ENCODE measurements around the gene DLGAP1.
"Not testable (repeated sequence)": the region's sequence is repeated elsewhere in the genome, so short reads cannot be mapped to it uniquely, and the experiment has no call there.

The DLGAP1 gene

GRCh38 chr18:3584897-3585460 is 870.1 kb downstream of the DLGAP1 start:
- Histone ChIP-seq H4K8ac (ENCODE audit: low read depth, low read length) (no peak overlapping the region), H3K27me3 (ENCODE audit: control insufficient read depth in 3 of 3, insufficient read depth in 3 of 3, low read depth in 1 of 3, low read length in 3 of 3) (no peaks in the 10 kb centered on the region), H2BK5ac (ENCODE audit: low read length) (no peak overlapping the region), H3K4me2 (ENCODE audit: insufficient read depth, low read length, poor library complexity, severe bottlenecking) (no peak overlapping the region), H3K18ac (ENCODE audit: low read length) (no peak overlapping the region), H3K23ac (ENCODE audit: low read depth, low read length, poor library complexity) (no peak overlapping the region), H3K4me3 (ENCODE audit: low read length in 2 of 2) (no peak overlapping the region), H2AK5ac (ENCODE audit: low read depth, low read length) (no peak overlapping the region), H3K27ac (replicated peaks; ENCODE audit: low read length) (no peak overlapping the region), H2BK12ac (ENCODE audit: low read length) (no peak overlapping the region), H2BK15ac (ENCODE audit: low read length) (no peak overlapping the region), H3K9me3 (replicated peaks in 1 of 2; ENCODE audit: control insufficient read depth in 2 of 2, insufficient read depth in 1 of 2, low read depth in 1 of 2, low read length in 2 of 2) (no peaks in the 10 kb centered on the region), H3K4me1 (ENCODE audit: control insufficient read depth in 2 of 2, insufficient read depth in 1 of 2, low read depth in 1 of 2, low read length in 2 of 2) (no peaks in the 10 kb centered on the region), H3K14ac (ENCODE audit: low read length) (no peak overlapping the region), H2AFZ (ENCODE audit: low read length) (peak overlapping the region; percentile 33), H3K36me3 (replicated peaks in 1 of 2; ENCODE audit: control insufficient read depth in 2 of 2, insufficient read depth in 2 of 2, low read length in 2 of 2) (no peaks in the 10 kb centered on the region), H3K79me1 (ENCODE audit: low read depth, low read length) (no peaks in the 10 kb centered on the region), H2BK120ac (ENCODE audit: low read depth, low read length) (no peak overlapping the region), H3K9ac (ENCODE audit: low read depth, low read length, poor library complexity) (peak overlapping the region; percentile 27), H3K4ac (ENCODE audit: low read length) (no peak overlapping the region), H4K91ac (ENCODE audit: low read depth, low read length, poor library complexity) (no peak overlapping the region)
- WGBS, 2 donors (ENCODE audit: extremely low coverage in 2 of 2, insufficient read length in 2 of 2, insufficient replicate concordance in 1 of 2), result no CpG with 5 or more reads among the region's 6 CpGs
- DNase-seq (ENCODE audit: low spot score), result no peak

- no peak overlapping the region for H2AFZ ChIP-seq (ENCODE audit: low read length)
- no peak overlapping the region for H4K91ac ChIP-seq (ENCODE audit: low read depth, low read length, poor library complexity)
- H2BK5ac ChIP-seq (ENCODE audit: low read length), result no peak overlapping the region
- H3K4me1 ChIP-seq (ENCODE audit: control insufficient read depth in 2 of 2, insufficient read depth in 1 of 2, low read depth in 1 of 2, low read length in 2 of 2), result no peaks in the 10 kb centered on the region
- H3K14ac ChIP-seq (ENCODE audit: low read length), result no peak overlapping the region
- H3K18ac ChIP-seq (ENCODE audit: low read length), result no peak overlapping the region
- H3K9ac ChIP-seq (ENCODE audit: low read depth, low read length, poor library complexity), result peak overlapping the region; percentile 27
- no peak overlapping the region for H4K8ac ChIP-seq (ENCODE audit: low read depth, low read length)
- no peak overlapping the region for H2BK12ac ChIP-seq (ENCODE audit: low read length)
- H3K27me3 ChIP-seq (ENCODE audit: control insufficient read depth in 3 of 3, insufficient read depth in 3 of 3, low read depth in 1 of 3, low read length in 3 of 3), result no peaks in the 10 kb centered on the region
- H2BK120ac ChIP-seq (ENCODE audit: low read depth, low read length), result no peak overlapping the region
- DNase-seq (ENCODE audit: low spot score), result no peak
- H2BK15ac ChIP-seq (ENCODE audit: low read length), result no peak overlapping the region
- H3K4me3 ChIP-seq (ENCODE audit: low read length in 2 of 2), result no peak overlapping the region
- no peak overlapping the region for H3K27ac ChIP-seq (replicated peaks; ENCODE audit: low read length)
- H3K79me1 ChIP-seq (ENCODE audit: low read depth, low read length), result no peaks in the 10 kb centered on the region
- no peak overlapping the region for H3K4ac ChIP-seq (ENCODE audit: low read length)
- H3K23ac ChIP-seq (ENCODE audit: low read depth, low read length, poor library complexity), result no peak overlapping the region
- no peaks in the 10 kb centered on the region for H3K36me3 ChIP-seq (replicated peaks in 1 of 2; ENCODE audit: control insufficient read depth in 2 of 2, insufficient read depth in 2 of 2, low read length in 2 of 2)
- no peak overlapping the region for H2AK5ac ChIP-seq (ENCODE audit: low read depth, low read length)
- H3K9me3 ChIP-seq (replicated peaks in 1 of 2; ENCODE audit: control insufficient read depth in 2 of 2, insufficient read depth in 1 of 2, low read depth in 1 of 2, low read length in 2 of 2), result no peaks in the 10 kb centered on the region
- no CpG with 5 or more reads among the region's 2 CpGs for WGBS, 2 donors (ENCODE audit: extremely low coverage in 2 of 2, insufficient read length in 2 of 2, insufficient replicate concordance in 1 of 2)
- H3K4me2 ChIP-seq (ENCODE audit: insufficient read depth, low read length, poor library complexity, severe bottlenecking), result no peak overlapping the region
Observed at GRCh38 chr18:3584266-3584861, 870.7 kb downstream of the DLGAP1 start.

GRCh38 chr18:3583873-3584247 is 871.2 kb downstream of the DLGAP1 start:
- Histone ChIP-seq H4K91ac (ENCODE audit: low read depth, low read length, poor library complexity) (no peak overlapping the region), H3K14ac (ENCODE audit: low read length) (no peak overlapping the region), H3K4ac (ENCODE audit: low read length) (no peak overlapping the region), H3K18ac (ENCODE audit: low read length) (no peak overlapping the region), H3K27ac (replicated peaks; ENCODE audit: low read length) (no peak overlapping the region), H3K23ac (ENCODE audit: low read depth, low read length, poor library complexity) (no peak overlapping the region), H3K4me3 (ENCODE audit: low read length in 2 of 2) (no peak overlapping the region), H3K36me3 (replicated peaks in 1 of 2; ENCODE audit: control insufficient read depth in 2 of 2, insufficient read depth in 2 of 2, low read length in 2 of 2) (no peaks in the 10 kb centered on the region), H2BK120ac (ENCODE audit: low read depth, low read length) (no peak overlapping the region), H3K4me2 (ENCODE audit: insufficient read depth, low read length, poor library complexity, severe bottlenecking) (no peak overlapping the region), H2AK5ac (ENCODE audit: low read depth, low read length) (no peak overlapping the region), H2AFZ (ENCODE audit: low read length) (no peak overlapping the region), H2BK5ac (ENCODE audit: low read length) (no peak overlapping the region), H3K9ac (ENCODE audit: low read depth, low read length, poor library complexity) (no peak overlapping the region), H3K79me1 (ENCODE audit: low read depth, low read length) (no peaks in the 10 kb centered on the region), H3K27me3 (ENCODE audit: control insufficient read depth in 3 of 3, insufficient read depth in 3 of 3, low read depth in 1 of 3, low read length in 3 of 3) (no peaks in the 10 kb centered on the region), H3K9me3 (replicated peaks in 1 of 2; ENCODE audit: control insufficient read depth in 2 of 2, insufficient read depth in 1 of 2, low read depth in 1 of 2, low read length in 2 of 2) (no peaks in the 10 kb centered on the region), H4K8ac (ENCODE audit: low read depth, low read length) (no peak overlapping the region), H3K4me1 (ENCODE audit: control insufficient read depth in 2 of 2, insufficient read depth in 1 of 2, low read depth in 1 of 2, low read length in 2 of 2) (no peaks in the 10 kb centered on the region), H2BK15ac (ENCODE audit: low read length) (no peak overlapping the region), H2BK12ac (ENCODE audit: low read length) (no peak overlapping the region)
- no peak for DNase-seq (ENCODE audit: low spot score)
- no CpG with 5 or more reads among the region's 7 CpGs for WGBS, 2 donors (ENCODE audit: extremely low coverage in 2 of 2, insufficient read length in 2 of 2, insufficient replicate concordance in 1 of 2)

- H3K36me3 ChIP-seq (replicated peaks in 1 of 2; ENCODE audit: control insufficient read depth in 2 of 2, insufficient read depth in 2 of 2, low read length in 2 of 2); H2BK12ac ChIP-seq (ENCODE audit: low read length); DNase-seq (ENCODE audit: low spot score); H3K4me3 ChIP-seq (ENCODE audit: low read length in 2 of 2); H3K4me2 ChIP-seq (ENCODE audit: insufficient read depth, low read length, poor library complexity, severe bottlenecking); H3K4me1 ChIP-seq (ENCODE audit: control insufficient read depth in 2 of 2, insufficient read depth in 1 of 2, low read depth in 1 of 2, low read length in 2 of 2); H3K18ac ChIP-seq (ENCODE audit: low read length); H2BK120ac ChIP-seq (ENCODE audit: low read depth, low read length); H3K4ac ChIP-seq (ENCODE audit: low read length); H2AFZ ChIP-seq (ENCODE audit: low read length); H2BK5ac ChIP-seq (ENCODE audit: low read length); H3K27ac ChIP-seq (replicated peaks; ENCODE audit: low read length); H3K79me1 ChIP-seq (ENCODE audit: low read depth, low read length); H4K91ac ChIP-seq (ENCODE audit: low read depth, low read length, poor library complexity); H2BK15ac ChIP-seq (ENCODE audit: low read length); H4K8ac ChIP-seq (ENCODE audit: low read depth, low read length); H3K23ac ChIP-seq (ENCODE audit: low read depth, low read length, poor library complexity); H2AK5ac ChIP-seq (ENCODE audit: low read depth, low read length); H3K9ac ChIP-seq (ENCODE audit: low read depth, low read length, poor library complexity); H3K27me3 ChIP-seq (ENCODE audit: control insufficient read depth in 3 of 3, insufficient read depth in 3 of 3, low read depth in 1 of 3, low read length in 3 of 3); H3K9me3 ChIP-seq (replicated peaks in 1 of 2; ENCODE audit: control insufficient read depth in 2 of 2, insufficient read depth in 1 of 2, low read depth in 1 of 2, low read length in 2 of 2); H3K14ac ChIP-seq (ENCODE audit: low read length): not testable (repeated sequence)
- WGBS, 2 donors (ENCODE audit: extremely low coverage in 2 of 2, insufficient read length in 2 of 2, insufficient replicate concordance in 1 of 2), result no CpG with 5 or more reads among the region's 7 CpGs
Observed at GRCh38 chr18:3583106-3583872, 871.8 kb downstream of the DLGAP1 start.

Measured in neuronal stem cell (in vitro differentiated cells).